Right lobe of liver (tissue), 6 donors: ENCODE results near the gene IGLL5. TPM values are rescaled to one million over a fixed set of nuclear protein-coding genes. Genes with fewer than 3 reads are reported as not detected.

ENCODE experiments used
- ATAC-seq, 4 donors: fragments of 200-7000 bp; cut with Tn5 transposase; one replicate each; pipeline ENCODE4 v1.9.1; 2020; ENCODE audit warnings: mild to moderate bottlenecking in 4 of 4, moderate library complexity in 4 of 4
- DNase-seq, 3 donors: peaks; one replicate each; pipeline ENCODE4 v3.0.0-alpha.2; 2020
- H3K27ac ChIP-seq, 3 donors: fragments of 200-600 bp; one replicate each; pipeline ENCODE4 v1.8.0; 2022
- H3K27me3 ChIP-seq, 2 donors: fragments of 200-600 bp; one replicate each; pipeline ENCODE4 v1.8.0; 2022
- H3K36me3 ChIP-seq, 4 donors: fragments of 200-600 bp; sonication (generic) in 1 of 4; one replicate each; pipeline versions ENCODE4 v1.5.1 to v1.8.0; 2017 to 2022; ENCODE audit warnings: control low read depth in 1 of 4
- H3K4me1 ChIP-seq, 4 donors: fragments of 200-600 bp; sonication (generic) in 1 of 4; one replicate each; pipeline versions ENCODE4 v1.5.1 to v1.8.0; 2017 to 2022; ENCODE audit warnings: control low read depth in 1 of 4
- H3K4me3 ChIP-seq, 3 donors: fragments of 200-600 bp; one replicate each; pipeline ENCODE4 v1.8.0; 2022
- H3K9me3 ChIP-seq, 4 donors: fragments of 200-600 bp; sonication (generic) in 1 of 4; one replicate each; pipeline versions ENCODE4 v1.5.1 to v1.8.0; 2017 to 2022; ENCODE audit warnings: control low read depth in 1 of 4
- CTCF ChIP-seq, 4 donors: fragments of 200-600 bp in 3 of 4; fragments of 450-650 bp in 1 of 4; IDR thresholded peaks; one replicate each; pipeline versions ENCODE4 v1.5.1 to v1.8.0; 2016 to 2022; ENCODE audit warnings: antibody characterized with exemption in 4 of 4, mild to moderate bottlenecking in 2 of 4
- POLR2A ChIP-seq: fragments of 450-650 bp; IDR thresholded peaks from one replicate; pipeline ENCODE4 v1.6.1; 2017; ENCODE audit warnings: antibody characterized with exemption, mild to moderate bottlenecking
- WGBS: methylation state at CpG from one replicate; pipeline ENCODE4 v1.1.6; 2018; ENCODE audit warnings: low coverage, low lambda C conversion rate; ENCODE audit not compliant: insufficient coverage; ENCODE audit errors: missing lambda C conversion rate; 5-methylcytosine and 5-hydroxymethylcytosine counted together
- intact Hi-C, 2 donors: fragments of 100-400 bp; cut with DNase I; formaldehyde crosslinking; loops; one replicate each; pipeline versions ENCODE4 v1.11.2 to v1.14.1; 2022
- total RNA-seq, 6 experiments: library from RNA; depleted of rRNA in 2 of 6; stranded (reverse); fragments of >200 nt in 2 of 6; fragmentation: NEBNext Ultra II Directional in 3 of 6; extraction: Animal tissue kit (Norgen Biotek cat#: 25700) in 3 of 6; gene quantifications; one replicate each; pipeline versions ENCODE4 v1.1.0 to v1.2.4, GENCODE V29; 2016 to 2023
- donor health status: DM: no; HTN: yes; CAD: no.
- donor health status: DM: no; HTN: no; CAD: no.
- donor health status: DM: no; HTN: no; CAD: no.
- donor health status: DM: no; HTN: yes; CAD: no.
- donor health status: DM: no; HTN: yes; CAD: no.

IGLL5 gene
- total RNA-seq, 6 experiments from 2014 or later = 1.6 to 4.1 (median 3.1) TPM

DNA sequence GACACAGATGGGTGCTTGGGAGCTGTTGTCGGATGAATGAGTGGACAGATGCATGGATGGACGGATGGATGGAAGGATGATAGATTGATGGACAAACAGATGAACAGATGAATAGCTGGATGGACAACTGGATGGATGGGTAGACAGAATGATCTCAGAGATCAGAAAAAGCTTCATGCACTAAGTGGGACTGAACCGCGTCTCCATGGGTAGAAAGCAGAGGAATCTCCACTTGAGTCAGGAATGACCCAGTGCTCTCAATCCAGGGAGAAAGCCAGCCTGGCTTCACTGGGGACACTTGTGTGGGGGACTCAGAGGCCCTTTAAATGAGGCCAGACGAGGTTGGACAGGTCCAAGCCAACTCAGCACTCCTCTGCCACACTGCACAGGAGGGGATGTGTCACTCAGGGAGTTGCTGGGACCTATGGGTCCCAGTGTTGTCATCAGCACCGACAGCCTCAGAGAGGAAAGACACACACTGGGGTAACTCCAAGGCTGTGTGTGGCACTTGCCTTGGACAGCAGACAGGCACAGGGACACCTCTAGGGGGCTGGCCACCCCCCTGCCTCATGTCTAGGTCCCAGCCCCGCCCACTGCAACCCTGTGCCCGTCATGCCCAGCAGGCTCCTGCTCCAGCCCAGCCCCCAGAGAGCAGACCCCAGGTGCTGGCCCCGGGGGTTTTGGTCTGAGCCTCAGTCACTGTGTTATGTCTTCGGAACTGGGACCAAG, 5.6 kb downstream of the IGLL5 start:
- H3K27me3 ChIP-seq = no peaks in the 10 kb centered on the region
- TF ChIP-seq POLR2A (no peak), CTCF (IDR thresholded peaks at IDR 0.05) (no peak)
- no peak overlapping the region for H3K4me3 ChIP-seq
- ATAC-seq (peak in 1 of 4 donors; percentile 26), DNase-seq (peak in 1 of 3 donors; percentile 39)
- no peaks in the 10 kb centered on the region for H3K9me3 ChIP-seq
- no peaks in the 10 kb centered on the region for H3K4me1 ChIP-seq
- no peaks in the 10 kb centered on the region for H3K36me3 ChIP-seq
- no peak overlapping the region for H3K27ac ChIP-seq
- WGBS = 72% methylated on average over 5 of the region's 10 CpGs
- intact Hi-C loops = no loop called here

DNA sequence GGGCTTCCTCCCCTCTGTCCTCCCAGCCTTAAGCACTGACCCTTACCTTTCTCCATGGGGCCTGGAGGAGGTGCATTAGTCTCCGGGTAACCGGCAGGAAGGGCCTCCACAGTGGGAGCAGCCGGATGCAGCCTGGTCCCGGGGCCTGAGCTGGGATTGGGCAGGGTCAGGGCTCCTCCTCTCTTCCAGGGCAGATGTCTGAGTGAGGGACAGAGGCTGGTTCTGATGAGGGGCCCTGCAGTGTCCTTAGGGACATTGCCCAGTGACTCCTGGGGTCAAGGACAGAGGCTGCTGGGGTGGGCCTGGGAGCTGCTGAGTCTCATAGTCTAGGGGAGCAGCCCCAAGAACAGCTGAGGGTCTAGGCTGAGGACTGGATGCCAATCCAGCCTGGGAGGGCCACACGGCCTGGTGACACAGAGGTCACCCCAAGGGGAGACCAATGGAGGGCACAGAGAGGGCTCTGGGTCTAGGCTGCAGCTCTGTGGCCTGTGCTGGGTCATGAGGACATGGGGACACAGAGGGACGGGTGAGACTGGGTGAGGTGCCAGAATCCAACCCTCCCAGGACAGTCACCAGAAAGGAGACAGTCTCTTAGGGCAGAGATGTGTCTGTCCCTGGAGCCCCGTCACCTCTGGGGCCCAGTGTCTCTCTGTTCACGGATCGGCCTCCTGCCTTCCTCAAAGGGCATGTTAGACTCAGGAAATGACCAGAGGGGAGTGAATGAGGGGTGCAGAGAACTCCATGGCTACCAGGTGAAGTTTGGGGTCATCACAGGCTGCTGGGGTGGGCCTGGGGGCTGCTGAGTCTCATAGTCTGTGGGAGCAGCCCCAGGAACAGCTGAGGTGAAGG, 6.5 kb downstream of the IGLL5 start:
- no peak overlapping the region for H3K27ac ChIP-seq
- TF ChIP-seq POLR2A = no peak
- no peak for TF ChIP-seq CTCF (IDR thresholded peaks at IDR 0.05)
- DNase-seq (peak in 1 of 3 donors; percentile 35), ATAC-seq (peak in 1 of 4 donors; percentile 6)
- no peaks in the 10 kb centered on the region for H3K36me3 ChIP-seq
- intact Hi-C loops = no loop called here
- no peaks in the 10 kb centered on the region for H3K27me3 ChIP-seq
- no peaks in the 10 kb centered on the region for H3K9me3 ChIP-seq
- WGBS = 18% methylated on average over 2 of the region's 9 CpGs
- no peaks in the 10 kb centered on the region for H3K4me1 ChIP-seq
- no peak overlapping the region for H3K4me3 ChIP-seq

GRCh38 chr22:22894740-22895731, 7.4 kb downstream of the IGLL5 start:
- DNase-seq (no peak), ATAC-seq (no peak)
- Histone ChIP-seq H3K27ac (no peak overlapping the region), H3K9me3 (no peaks in the 10 kb centered on the region), H3K4me1 (no peaks in the 10 kb centered on the region), H3K27me3 (no peaks in the 10 kb centered on the region), H3K36me3 (no peaks in the 10 kb centered on the region), H3K4me3 (no peak overlapping the region)
- 69% methylated on average over 5 of the region's 17 CpGs for WGBS
- no peak for TF ChIP-seq CTCF (IDR thresholded peaks at IDR 0.05)
- no peak for TF ChIP-seq POLR2A
- intact Hi-C loops = no loop called here

DNA sequence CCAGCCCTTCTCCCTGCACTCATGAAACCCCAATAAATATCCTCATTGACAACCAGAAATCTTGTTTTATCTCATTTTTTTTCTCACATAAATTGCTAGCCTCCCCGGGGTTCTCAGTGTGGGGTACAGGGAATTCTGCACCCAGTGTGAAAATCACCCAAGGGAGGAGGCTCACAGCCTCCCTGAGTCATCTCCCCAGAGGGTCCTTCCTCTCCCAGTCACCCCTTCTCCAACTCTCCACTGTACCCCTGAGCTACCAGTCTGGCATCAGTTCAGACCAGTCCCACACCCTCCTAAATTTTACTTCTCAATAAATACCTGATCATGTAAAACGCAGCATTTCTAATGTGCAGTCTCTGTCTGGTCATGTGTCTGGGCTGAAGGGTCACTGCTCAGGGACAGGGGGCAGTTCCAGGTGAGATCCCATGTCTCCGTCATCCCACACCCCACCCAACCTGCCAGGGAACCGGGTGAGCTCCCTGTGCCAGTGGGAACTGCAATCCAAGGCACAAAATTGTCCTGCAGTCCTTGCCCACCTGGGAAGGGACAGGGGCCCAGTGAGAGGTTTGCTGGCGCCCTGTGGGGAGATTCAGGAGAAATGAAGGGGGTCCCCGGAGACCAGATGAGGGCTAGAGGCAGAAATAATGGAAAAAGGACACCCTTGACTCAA, 8.3 kb downstream of the IGLL5 start:
- WGBS = 34% methylated on average over 6 of the region's 6 CpGs
- Histone ChIP-seq H3K4me3 (no peak overlapping the region), H3K9me3 (no peaks in the 10 kb centered on the region), H3K36me3 (no peaks in the 10 kb centered on the region), H3K27ac (no peak overlapping the region), H3K27me3 (no peaks in the 10 kb centered on the region), H3K4me1 (no peaks in the 10 kb centered on the region)
- DNase-seq (no peak), ATAC-seq (no peak)
- intact Hi-C loops = no loop called here
- TF ChIP-seq POLR2A (no peak), CTCF (IDR thresholded peaks at IDR 0.05) (no peak)
